ENCODE measurements around the gene CFAP299. TPM values are rescaled to one million over a fixed set of nuclear protein-coding genes. Genes with fewer than 3 reads are reported as not detected.

Gene CFAP299
- total RNA-seq, 1 donor: 12.7 TPM

DNA sequence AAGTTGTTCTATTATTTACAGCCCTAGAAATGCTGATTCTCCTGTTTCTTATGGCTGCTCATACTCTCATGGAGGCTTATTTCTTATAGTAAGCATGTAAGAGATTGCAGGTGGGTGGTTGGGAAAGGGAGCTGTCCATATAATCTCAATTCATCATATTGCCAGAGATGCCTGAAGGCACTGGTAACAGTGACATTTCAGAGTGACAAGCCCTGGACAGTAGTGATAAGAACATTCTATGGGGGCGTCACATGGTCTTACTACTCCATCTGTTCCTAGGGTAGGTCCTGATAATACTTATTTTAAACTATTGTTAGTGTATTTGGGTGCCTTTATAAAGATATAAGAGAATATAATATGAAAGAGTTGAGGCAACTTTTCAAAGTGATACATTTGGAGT is 171.5 kb downstream of the CFAP299 start:
- no peak for DNase-seq (ENCODE audit: low read depth)
- TF ChIP-seq, protein P1, sequence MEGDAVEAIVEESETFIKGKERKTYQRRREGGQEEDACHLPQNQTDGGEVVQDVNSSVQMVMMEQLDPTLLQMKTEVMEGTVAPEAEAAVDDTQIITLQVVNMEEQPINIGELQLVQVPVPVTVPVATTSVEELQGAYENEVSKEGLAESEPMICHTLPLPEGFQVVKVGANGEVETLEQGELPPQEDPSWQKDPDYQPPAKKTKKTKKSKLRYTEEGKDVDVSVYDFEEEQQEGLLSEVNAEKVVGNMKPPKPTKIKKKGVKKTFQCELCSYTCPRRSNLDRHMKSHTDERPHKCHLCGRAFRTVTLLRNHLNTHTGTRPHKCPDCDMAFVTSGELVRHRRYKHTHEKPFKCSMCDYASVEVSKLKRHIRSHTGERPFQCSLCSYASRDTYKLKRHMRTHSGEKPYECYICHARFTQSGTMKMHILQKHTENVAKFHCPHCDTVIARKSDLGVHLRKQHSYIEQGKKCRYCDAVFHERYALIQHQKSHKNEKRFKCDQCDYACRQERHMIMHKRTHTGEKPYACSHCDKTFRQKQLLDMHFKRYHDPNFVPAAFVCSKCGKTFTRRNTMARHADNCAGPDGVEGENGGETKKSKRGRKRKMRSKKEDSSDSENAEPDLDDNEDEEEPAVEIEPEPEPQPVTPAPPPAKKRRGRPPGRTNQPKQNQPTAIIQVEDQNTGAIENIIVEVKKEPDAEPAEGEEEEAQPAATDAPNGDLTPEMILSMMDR (IDR thresholded peaks at IDR 0.05; ENCODE audit: insufficient read depth, low read length): no peak
- H3K4me3 ChIP-seq (ENCODE audit: low read depth, low read length): no peak overlapping the region

DNA sequence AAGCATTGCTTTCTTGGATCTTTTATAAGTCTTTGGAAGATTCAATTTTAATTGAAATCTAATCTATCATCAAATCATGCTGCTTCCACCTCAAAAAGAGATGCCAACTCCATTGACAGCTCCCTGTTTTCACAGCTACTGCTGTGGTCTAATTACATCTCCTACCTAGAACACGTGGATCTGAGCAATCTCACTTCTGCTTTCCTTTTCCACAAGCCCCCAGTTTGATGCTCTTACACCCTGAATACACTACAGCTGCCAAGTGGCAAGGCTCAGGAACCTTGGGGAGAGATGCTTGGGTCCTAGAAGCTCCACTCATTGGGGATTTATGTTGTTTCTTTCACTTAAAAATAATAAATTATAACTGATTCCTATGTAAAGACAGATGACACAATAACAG is 172.0 kb downstream of the CFAP299 start:
- no peak for DNase-seq (ENCODE audit: low read depth)
- no peak overlapping the region for H3K4me3 ChIP-seq (ENCODE audit: low read depth, low read length)
- TF ChIP-seq, protein P1 (IDR thresholded peaks at IDR 0.05; ENCODE audit: insufficient read depth, low read length): no peak

DNA sequence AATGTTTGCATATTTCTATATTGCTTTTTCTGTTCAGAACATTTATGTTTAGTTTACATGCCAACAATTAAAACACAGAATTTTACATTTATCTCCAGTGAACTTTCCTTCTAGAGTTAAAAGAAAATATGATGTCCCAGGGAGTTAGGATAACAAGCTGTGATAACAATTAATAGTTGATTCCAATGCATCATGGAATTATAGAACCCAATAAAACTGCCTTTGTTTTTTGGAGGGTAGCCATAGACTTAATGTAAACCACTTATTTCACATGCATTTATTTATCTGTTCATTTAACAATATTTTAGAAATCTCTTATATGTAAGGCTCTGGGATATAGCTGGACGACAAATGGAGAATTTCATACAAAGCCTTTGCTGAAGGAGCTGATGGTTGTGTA is 180.0 kb downstream of the CFAP299 start:
- H3K4me3 ChIP-seq (ENCODE audit: low read depth, low read length): no peak overlapping the region
- TF ChIP-seq, protein P1 (IDR thresholded peaks at IDR 0.05; ENCODE audit: insufficient read depth, low read length): no peak
- DNase-seq (ENCODE audit: low read depth): no peak

DNA sequence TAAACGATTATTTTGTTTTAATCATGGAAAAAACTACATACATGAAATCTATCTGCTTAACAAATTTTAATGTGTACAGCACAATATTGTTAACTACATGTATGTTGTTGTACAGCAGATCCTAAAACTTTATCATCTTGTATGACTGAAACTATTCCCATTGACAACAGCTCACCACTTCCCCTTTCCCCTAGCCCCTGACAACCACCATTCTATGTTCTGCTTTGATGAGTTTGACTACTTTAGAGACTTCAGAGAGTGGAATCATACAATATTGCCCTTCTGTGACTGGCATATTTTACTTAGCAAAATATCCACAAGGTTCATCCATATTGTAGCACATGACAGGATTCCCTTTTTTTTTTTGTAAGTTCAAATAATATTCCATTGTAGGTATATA is 185.9 kb downstream of the CFAP299 start:
- H3K4me3 ChIP-seq (ENCODE audit: low read depth, low read length): no peak overlapping the region
- no peak for DNase-seq (ENCODE audit: low read depth)
- TF ChIP-seq, protein P1 (IDR thresholded peaks at IDR 0.05; ENCODE audit: insufficient read depth, low read length): no peak

DNA sequence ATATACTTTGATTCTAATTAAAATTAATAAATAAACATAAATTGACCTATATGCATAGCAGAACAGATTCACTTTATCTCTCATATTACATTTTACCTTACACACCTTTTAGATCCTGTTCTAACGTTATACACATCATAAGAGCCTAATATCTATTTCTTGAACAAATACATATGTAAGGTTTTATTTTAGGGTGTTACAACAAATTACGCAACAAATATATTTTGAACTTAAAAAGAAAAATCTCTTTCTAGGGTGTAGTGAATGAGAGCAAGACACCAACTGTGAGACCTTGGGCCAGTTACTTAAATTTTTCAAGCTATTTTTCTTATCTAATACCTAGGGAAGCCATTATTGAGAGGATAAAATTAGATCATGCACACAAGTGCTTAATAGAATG is 191.2 kb downstream of the CFAP299 start:
- H3K4me3 ChIP-seq (ENCODE audit: low read depth, low read length): no peak overlapping the region
- no peak for DNase-seq (ENCODE audit: low read depth)
- TF ChIP-seq, protein P1 (IDR thresholded peaks at IDR 0.05; ENCODE audit: insufficient read depth, low read length): no peak

DNA sequence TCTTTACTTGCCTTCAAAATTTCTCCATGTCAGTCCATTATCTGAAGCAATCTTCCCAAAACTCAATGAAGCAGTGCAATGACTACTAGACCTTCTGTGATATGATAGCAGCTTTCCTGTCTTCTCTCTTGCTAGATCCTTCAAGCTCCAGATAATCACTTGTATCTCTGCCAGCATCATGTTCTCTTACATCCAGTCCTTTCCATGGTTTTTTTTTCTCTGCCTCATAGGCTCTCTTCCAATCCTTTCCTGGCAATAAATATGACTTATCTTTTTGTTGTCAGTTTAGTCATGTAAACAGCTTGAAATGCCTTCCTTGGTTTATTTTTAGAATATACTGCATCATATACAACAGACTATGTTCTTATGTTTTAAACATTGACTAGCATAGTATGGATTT is 193.5 kb downstream of the CFAP299 start:
- TF ChIP-seq, protein P1 (IDR thresholded peaks at IDR 0.05; ENCODE audit: insufficient read depth, low read length): no peak
- no peak overlapping the region for H3K4me3 ChIP-seq (ENCODE audit: low read depth, low read length)
- DNase-seq (ENCODE audit: low read depth): peak; percentile 51

DNA sequence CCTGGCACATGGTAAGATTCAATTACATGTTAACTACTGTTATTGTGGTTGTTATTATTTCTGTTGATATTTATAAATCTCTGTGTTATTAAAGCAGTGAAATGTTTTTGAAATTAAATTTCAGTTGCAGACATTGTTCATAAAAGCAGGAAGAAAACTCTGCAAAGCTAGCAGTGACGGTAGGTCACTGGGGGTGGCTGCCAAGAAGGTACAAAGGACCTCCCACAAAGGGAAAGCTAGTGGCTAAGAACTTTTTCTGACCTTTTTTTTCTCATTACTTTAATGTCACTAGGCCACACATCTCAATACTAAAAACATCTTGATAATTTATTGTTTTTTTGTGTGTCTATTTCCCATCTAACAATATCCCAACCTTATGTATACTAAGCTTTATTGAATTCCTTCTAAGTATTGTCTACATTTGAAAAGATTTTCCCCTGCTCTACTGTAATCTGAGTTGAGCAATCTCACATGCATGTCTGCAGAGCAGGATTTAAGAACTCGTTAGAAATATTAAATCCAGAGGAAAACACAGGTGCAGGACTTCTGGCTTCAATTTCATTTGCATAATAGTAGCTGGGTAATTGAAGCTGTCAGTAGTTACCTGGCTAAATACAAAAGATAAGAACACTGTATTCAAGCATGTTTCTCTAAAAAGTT is 197.3 kb downstream of the CFAP299 start:
- no peak for DNase-seq (ENCODE audit: low read depth)
- H3K4me3 ChIP-seq (ENCODE audit: low read depth, low read length): no peak overlapping the region
- TF ChIP-seq, protein P1 (IDR thresholded peaks at IDR 0.05; ENCODE audit: insufficient read depth, low read length): no peak
